ENCODE results near the gene S100A3. TPM values are rescaled to one million over a fixed set of nuclear protein-coding genes. Genes with fewer than 3 reads are reported as not detected.

S100A3 gene
- total and polyA plus RNA-seq, 7 donors = 0.34 to 6.6 (median 1.1) TPM

DNA sequence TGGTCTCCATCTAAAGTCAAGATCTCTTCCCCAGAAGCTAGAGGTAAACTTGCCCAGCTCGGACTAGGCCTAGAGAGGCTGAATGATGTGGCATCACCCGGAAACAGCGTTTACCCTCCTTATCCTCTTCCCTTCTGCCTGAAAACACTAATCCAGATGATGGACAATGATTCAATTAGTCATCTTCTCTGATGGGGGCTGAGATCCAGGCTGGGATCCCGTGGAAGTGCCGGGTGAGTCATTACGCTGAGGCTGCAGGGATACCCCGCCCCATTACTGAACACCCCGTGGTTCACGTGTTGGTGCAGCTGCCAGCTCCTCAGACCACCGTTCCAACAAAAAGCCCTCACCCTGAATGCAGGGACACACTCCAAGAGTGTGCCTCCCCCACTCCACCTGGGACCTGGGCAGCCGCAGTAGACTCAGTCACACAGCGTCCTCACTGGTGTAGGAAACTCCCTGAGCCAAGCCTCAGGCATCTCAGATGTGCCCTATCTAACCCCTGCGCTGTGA lies 15.3 kb downstream of the S100A3 start:
- H3K27ac ChIP-seq = peak overlapping the region; percentile 46
- H3K36me3 ChIP-seq (ENCODE audit: insufficient read depth in 1 of 2, low read depth in 1 of 2) = no peaks in the 10 kb centered on the region
- peak; percentile 23 to 59 (median 40) for ATAC-seq
- no peak for TF ChIP-seq CTCF (IDR thresholded peaks at IDR 0.05)
- WGBS, 3 donors = 32 to 48% (median 36%) methylated on average over 13 of the region's 13 CpGs
- peak overlapping the region; percentile 77 for H3K4me3 ChIP-seq
- intact Hi-C loops (cut with DNase I) = loop anchor here (1.0 to 2.0 kb wide), 2 partner anchors 35 kb away; no protein-coding TSS in a partner anchor
- H3K27me3 ChIP-seq (ENCODE audit: insufficient read depth in 3 of 3, low read length in 2 of 3) = peaks cover 0 to 12% (median 0%) of the 10 kb centered on the region in 3 donors
- DNase-seq = peak; percentile 74
- H3K4me1 ChIP-seq = peaks cover 12% of the 10 kb centered on the region
- no peaks in the 10 kb centered on the region for H3K9me3 ChIP-seq

GRCh38 chr1:153532769-153533599 lies 16.1 kb downstream of the S100A3 start:
- ATAC-seq = peak; percentile 58 to 77 (median 68)
- peak; percentile 88 to 92 for DNase-seq
- Histone ChIP-seq H3K27ac (peak overlapping the region; percentile 15), H3K4me1 (peaks cover 12% of the 10 kb centered on the region), H3K9me3 (no peaks in the 10 kb centered on the region), H3K27me3 (ENCODE audit: insufficient read depth in 3 of 3, low read length in 2 of 3) (peaks cover 0 to 12% (median 0%) of the 10 kb centered on the region in 3 donors), H3K4me3 (peak overlapping the region; percentile 77), H3K36me3 (ENCODE audit: insufficient read depth in 1 of 2, low read depth in 1 of 2) (no peaks in the 10 kb centered on the region)
- peak; percentile 70 for TF ChIP-seq CTCF (IDR thresholded peaks at IDR 0.05)
- intact Hi-C loops (cut with DNase I) = loop anchor here (1.0 to 2.0 kb wide), 2 partner anchors 35 to 36 kb away; no protein-coding TSS in a partner anchor
- WGBS, 3 donors = 22 to 28% (median 24%) methylated on average over 34 of the region's 34 CpGs

DNA sequence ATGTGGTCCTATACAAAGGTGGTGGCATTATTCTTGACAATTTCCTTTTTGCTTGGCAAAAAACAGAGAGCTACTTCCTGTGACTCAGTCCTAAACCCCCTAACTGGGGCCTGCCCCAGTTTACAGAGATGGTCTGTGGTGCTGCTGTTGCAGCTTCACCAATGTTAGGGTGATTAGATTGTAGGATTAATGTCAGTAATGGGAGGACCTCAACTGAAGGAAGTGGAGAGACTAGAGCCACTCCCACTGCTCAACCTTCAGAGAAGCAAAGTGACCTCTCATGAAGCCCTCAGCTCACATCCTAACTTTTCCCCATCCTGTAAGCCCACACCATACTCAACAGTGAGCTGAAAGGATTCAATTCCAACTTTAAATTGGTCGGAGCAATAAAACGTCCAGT lies 16.9 kb downstream of the S100A3 start:
- no peak for TF ChIP-seq CTCF (IDR thresholded peaks at IDR 0.05)

DNA sequence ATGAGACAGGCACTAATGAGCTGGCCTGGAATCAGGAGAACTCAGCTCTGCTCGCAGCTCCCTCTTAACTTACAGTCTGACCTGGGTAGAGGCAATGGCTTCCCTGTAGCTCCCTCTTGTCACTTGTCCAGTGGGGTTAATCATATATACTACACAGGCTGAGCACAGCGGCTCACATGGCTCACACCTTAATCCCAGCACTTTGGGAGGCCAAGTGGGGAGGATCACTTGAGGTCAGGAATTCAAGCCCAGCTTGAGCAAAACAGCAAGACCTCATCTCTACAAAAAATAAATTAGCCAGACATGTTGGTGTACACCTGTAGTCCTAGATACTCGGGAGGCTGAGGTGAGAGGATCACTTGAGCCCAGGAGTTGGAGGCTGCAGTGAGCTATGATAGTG lies 17.4 kb downstream of the S100A3 start:
- DNase-seq = no peak
- no peak for TF ChIP-seq CTCF (IDR thresholded peaks at IDR 0.05)
- intact Hi-C loops (cut with DNase I) = loop anchor here in 1 of 2 donors (2.0 kb wide), 1 partner anchor 37 kb away; no protein-coding TSS in a partner anchor
- 84 to 86% (median 86%) methylated on average over 3 of the region's 3 CpGs for WGBS, 3 donors
- Histone ChIP-seq H3K9me3 (no peaks in the 10 kb centered on the region), H3K36me3 (ENCODE audit: insufficient read depth in 1 of 2, low read depth in 1 of 2) (no peaks in the 10 kb centered on the region), H3K4me1 (peaks cover 12% of the 10 kb centered on the region), H3K27ac (no peak overlapping the region), H3K27me3 (ENCODE audit: insufficient read depth in 3 of 3, low read length in 2 of 3) (peaks cover 0 to 12% (median 0%) of the 10 kb centered on the region in 3 donors), H3K4me3 (no peak overlapping the region)
- no peak for ATAC-seq

More for the DNA sequence above, 16.9 kb downstream of the S100A3 start:
- no peak overlapping the region for H3K27ac ChIP-seq
- H3K4me3 ChIP-seq = no peak overlapping the region
- 69 to 84% (median 69%) methylated on average over 2 of the region's 2 CpGs for WGBS, 3 donors
- intact Hi-C loops (cut with DNase I) = loop anchor here in 1 of 2 donors (2.0 kb wide), 1 partner anchor 37 kb away; no protein-coding TSS in a partner anchor
- no peak for DNase-seq
- no peaks in the 10 kb centered on the region for H3K36me3 ChIP-seq (ENCODE audit: insufficient read depth in 1 of 2, low read depth in 1 of 2)
- H3K27me3 ChIP-seq (ENCODE audit: insufficient read depth in 3 of 3, low read length in 2 of 3) = peaks cover 0 to 12% (median 0%) of the 10 kb centered on the region in 3 donors
- no peaks in the 10 kb centered on the region for H3K9me3 ChIP-seq
- H3K4me1 ChIP-seq = peaks cover 12% of the 10 kb centered on the region
- no peak for ATAC-seq

Measured in psoas muscle (tissue), 8 donors.